ENCODE results near the gene MAOB.

DNA sequence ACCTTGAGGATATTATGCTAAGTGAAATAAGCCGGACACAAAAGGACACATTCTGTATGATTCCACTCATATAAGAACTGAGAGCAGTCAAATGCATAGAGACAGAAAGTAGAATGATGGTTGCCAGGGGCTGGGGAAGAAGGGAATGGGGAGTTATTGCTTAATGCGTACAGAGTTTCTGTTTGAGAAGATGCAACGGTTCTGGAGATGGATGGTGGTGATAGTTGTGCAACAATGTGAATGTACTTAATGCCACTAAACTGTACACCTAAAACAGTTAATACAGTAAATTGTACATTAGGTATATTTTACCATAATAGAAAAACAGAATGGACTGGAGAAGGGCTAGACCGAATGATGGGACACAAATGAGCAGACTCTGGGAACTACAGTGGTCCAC lies 15.8 kb downstream of the MAOB start:
- TF ChIP-seq SP1 (CRISPR knock-in tag; conservative IDR thresholded peaks at IDR 0.05): no peak
- TF ChIP-seq TEAD4 (CRISPR knock-in tag; IDR thresholded peaks at IDR 0.05): no peak
- TF ChIP-seq, protein P1, sequence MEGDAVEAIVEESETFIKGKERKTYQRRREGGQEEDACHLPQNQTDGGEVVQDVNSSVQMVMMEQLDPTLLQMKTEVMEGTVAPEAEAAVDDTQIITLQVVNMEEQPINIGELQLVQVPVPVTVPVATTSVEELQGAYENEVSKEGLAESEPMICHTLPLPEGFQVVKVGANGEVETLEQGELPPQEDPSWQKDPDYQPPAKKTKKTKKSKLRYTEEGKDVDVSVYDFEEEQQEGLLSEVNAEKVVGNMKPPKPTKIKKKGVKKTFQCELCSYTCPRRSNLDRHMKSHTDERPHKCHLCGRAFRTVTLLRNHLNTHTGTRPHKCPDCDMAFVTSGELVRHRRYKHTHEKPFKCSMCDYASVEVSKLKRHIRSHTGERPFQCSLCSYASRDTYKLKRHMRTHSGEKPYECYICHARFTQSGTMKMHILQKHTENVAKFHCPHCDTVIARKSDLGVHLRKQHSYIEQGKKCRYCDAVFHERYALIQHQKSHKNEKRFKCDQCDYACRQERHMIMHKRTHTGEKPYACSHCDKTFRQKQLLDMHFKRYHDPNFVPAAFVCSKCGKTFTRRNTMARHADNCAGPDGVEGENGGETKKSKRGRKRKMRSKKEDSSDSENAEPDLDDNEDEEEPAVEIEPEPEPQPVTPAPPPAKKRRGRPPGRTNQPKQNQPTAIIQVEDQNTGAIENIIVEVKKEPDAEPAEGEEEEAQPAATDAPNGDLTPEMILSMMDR (IDR thresholded peaks at IDR 0.05): no peak
- TF ChIP-seq SMAD4 (CRISPR knock-in tag; IDR thresholded peaks at IDR 0.05): no peak
- TF ChIP-seq, protein P2, sequence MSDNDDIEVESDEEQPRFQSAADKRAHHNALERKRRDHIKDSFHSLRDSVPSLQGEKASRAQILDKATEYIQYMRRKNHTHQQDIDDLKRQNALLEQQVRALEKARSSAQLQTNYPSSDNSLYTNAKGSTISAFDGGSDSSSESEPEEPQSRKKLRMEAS (CRISPR knock-in tag; IDR thresholded peaks at IDR 0.05): no peak
- TF ChIP-seq JUN (CRISPR knock-in tag; IDR thresholded peaks at IDR 0.05): no peak
- TF ChIP-seq, protein P3, sequence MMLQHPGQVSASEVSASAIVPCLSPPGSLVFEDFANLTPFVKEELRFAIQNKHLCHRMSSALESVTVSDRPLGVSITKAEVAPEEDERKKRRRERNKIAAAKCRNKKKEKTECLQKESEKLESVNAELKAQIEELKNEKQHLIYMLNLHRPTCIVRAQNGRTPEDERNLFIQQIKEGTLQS (CRISPR knock-in tag; conservative IDR thresholded peaks at IDR 0.05): no peak
- TF ChIP-seq ESRRA (CRISPR knock-in tag; IDR thresholded peaks at IDR 0.05; ENCODE audit: borderline replicate concordance): no peak
- TF ChIP-seq ZNF263 (CRISPR knock-in tag; IDR thresholded peaks at IDR 0.05; ENCODE audit: low read depth): no peak
- TF ChIP-seq NR3C1 (CRISPR knock-in tag; conservative IDR thresholded peaks at IDR 0.05; ENCODE audit: low read depth): no peak
